ENCODE measurements around the gene CACNA1I.

GRCh38 chr22:39722032-39722325 is 151.4 kb downstream of the CACNA1I start:
- TF ChIP-seq, protein P1, sequence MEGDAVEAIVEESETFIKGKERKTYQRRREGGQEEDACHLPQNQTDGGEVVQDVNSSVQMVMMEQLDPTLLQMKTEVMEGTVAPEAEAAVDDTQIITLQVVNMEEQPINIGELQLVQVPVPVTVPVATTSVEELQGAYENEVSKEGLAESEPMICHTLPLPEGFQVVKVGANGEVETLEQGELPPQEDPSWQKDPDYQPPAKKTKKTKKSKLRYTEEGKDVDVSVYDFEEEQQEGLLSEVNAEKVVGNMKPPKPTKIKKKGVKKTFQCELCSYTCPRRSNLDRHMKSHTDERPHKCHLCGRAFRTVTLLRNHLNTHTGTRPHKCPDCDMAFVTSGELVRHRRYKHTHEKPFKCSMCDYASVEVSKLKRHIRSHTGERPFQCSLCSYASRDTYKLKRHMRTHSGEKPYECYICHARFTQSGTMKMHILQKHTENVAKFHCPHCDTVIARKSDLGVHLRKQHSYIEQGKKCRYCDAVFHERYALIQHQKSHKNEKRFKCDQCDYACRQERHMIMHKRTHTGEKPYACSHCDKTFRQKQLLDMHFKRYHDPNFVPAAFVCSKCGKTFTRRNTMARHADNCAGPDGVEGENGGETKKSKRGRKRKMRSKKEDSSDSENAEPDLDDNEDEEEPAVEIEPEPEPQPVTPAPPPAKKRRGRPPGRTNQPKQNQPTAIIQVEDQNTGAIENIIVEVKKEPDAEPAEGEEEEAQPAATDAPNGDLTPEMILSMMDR (IDR thresholded peaks at IDR 0.05), result no peak
- no peak for TF ChIP-seq POLR2A (IDR thresholded peaks at IDR 0.05)
